K562 treated with DMSO at 1 percent for 4 hours (cell line): ENCODE data around the gene CYP1A1. TPM values are rescaled to one million over a fixed set of nuclear protein-coding genes. Genes with fewer than 3 reads are reported as not detected.

Source experiments
- total RNA-seq: library from RNA; unstranded; fragments of 300-600 nt; gene quantifications from 2 replicates; pipeline ENCODE4 v1.2.3, GENCODE V29; 2022; ENCODE audit not compliant: insufficient read depth

Gene CYP1A1, protein sequence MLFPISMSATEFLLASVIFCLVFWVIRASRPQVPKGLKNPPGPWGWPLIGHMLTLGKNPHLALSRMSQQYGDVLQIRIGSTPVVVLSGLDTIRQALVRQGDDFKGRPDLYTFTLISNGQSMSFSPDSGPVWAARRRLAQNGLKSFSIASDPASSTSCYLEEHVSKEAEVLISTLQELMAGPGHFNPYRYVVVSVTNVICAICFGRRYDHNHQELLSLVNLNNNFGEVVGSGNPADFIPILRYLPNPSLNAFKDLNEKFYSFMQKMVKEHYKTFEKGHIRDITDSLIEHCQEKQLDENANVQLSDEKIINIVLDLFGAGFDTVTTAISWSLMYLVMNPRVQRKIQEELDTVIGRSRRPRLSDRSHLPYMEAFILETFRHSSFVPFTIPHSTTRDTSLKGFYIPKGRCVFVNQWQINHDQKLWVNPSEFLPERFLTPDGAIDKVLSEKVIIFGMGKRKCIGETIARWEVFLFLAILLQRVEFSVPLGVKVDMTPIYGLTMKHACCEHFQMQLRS
- total RNA-seq: not detected in 2 replicates

GRCh38 chr15:74725225-74725774 lies at the start of gene CYP1A1:
TSS of gene CYP1A1 (minus strand) at chr15:74725528. CDS start at chr15:74723097, 2,431 bp downstream.

GRCh38 chr15:74748322-74748946 lies 23.1 kb upstream of the CYP1A1 start, which contains the start of gene CYP1A2:
TSS of gene CYP1A2 (plus strand) at chr15:74748845. CDS start at chr15:74749739, 894 bp downstream.

GRCh38 chr15:74695597-74696397 lies 29.5 kb downstream of the CYP1A1 start, which contains the start of gene EDC3:
TSS of gene EDC3 (minus strand) at chr15:74696024. CDS start at chr15:74675124, 20,900 bp downstream.

Other genes starting within 250 kb of the CYP1A1 start
- gene ARID3B, start 184.3 kb downstream of the CYP1A1 start, total RNA-seq: 26.6 and 31.8 TPM in 2 replicates
- gene CLK3, start 109.7 kb downstream of the CYP1A1 start, total RNA-seq: 91.1 and 98.4 TPM in 2 replicates
- gene EDC3, start 29.5 kb downstream of the CYP1A1 start, total RNA-seq: 35.2 and 35.8 TPM in 2 replicates
- gene CYP1A2, start 23.3 kb upstream of the CYP1A1 start, total RNA-seq: not detected in 2 replicates
- 53.9 and 57.3 TPM in 2 replicates for gene CSK, start 56.6 kb upstream of the CYP1A1 start, total RNA-seq
- not detected in 2 replicates for gene LMAN1L, start 87.3 kb upstream of the CYP1A1 start, total RNA-seq
- not detected in 2 replicates for gene CPLX3, start 101.1 kb upstream of the CYP1A1 start, total RNA-seq
- 38.7 and 46.4 TPM in 2 replicates for gene ULK3, start 117.6 kb upstream of the CYP1A1 start, total RNA-seq
- 47.9 and 62.8 TPM in 2 replicates for gene SCAMP2, start 147.8 kb upstream of the CYP1A1 start, total RNA-seq
- gene MPI, start 164.5 kb upstream of the CYP1A1 start, total RNA-seq: 24.6 and 27.3 TPM in 2 replicates
- 19.1 and 21.2 TPM in 2 replicates for gene FAM219B, start 181.3 kb upstream of the CYP1A1 start, total RNA-seq
- 340 and 400 TPM in 2 replicates for gene COX5A, start 212.5 kb upstream of the CYP1A1 start, total RNA-seq
- 9.7 and 13.6 TPM in 2 replicates for gene RPP25, start 231.2 kb upstream of the CYP1A1 start, total RNA-seq